Stimulated activated CD4-positive, alpha-beta T cell treated with anti-CD3 and anti-CD28 coated beads, TNF-alpha, amount 100 ng/mL, for 48 hours (primary cell): Measurements from ENCODE around the gene NFXL1.

ENCODE experiments used
- DNase-seq, 3 donors: peaks; one replicate each; pipeline ENCODE4 v3.0.0-alpha.2; 2020; ENCODE audit warnings: low read depth in 3 of 3

The NFXL1 gene

GRCh38 chr4:47891928-47892327 lies 22.5 kb downstream of the NFXL1 start:
- DNase-seq, result no peak

GRCh38 chr4:47882228-47882627 lies 32.2 kb downstream of the NFXL1 start:
- DNase-seq, result no peak

GRCh38 chr4:47879458-47879857 lies 34.9 kb downstream of the NFXL1 start:
- DNase-seq, result no peak

GRCh38 chr4:47876784-47877546 lies 37.4 kb downstream of the NFXL1 start:
- no peak for DNase-seq

- DNase-seq, result no peak
These were observed 38.1 kb downstream of the NFXL1 start for GRCh38 chr4:47876310-47876709.

GRCh38 chr4:47873877-47874541 lies 40.4 kb downstream of the NFXL1 start:
- DNase-seq, result no peak

- DNase-seq, result no peak
These were observed 50.9 kb downstream of the NFXL1 start for GRCh38 chr4:47863486-47863885.

GRCh38 chr4:47862297-47862696 lies 52.1 kb downstream of the NFXL1 start:
- DNase-seq, result no peak

GRCh38 chr4:47860305-47860704 lies 54.1 kb downstream of the NFXL1 start:
- DNase-seq, result no peak

- no peak for DNase-seq
These were observed 56.4 kb downstream of the NFXL1 start for GRCh38 chr4:47858006-47858405.

- DNase-seq, result no peak
These were observed 57.7 kb downstream of the NFXL1 start for GRCh38 chr4:47856713-47857112.

- no peak for DNase-seq
These were observed 59.0 kb downstream of the NFXL1 start for GRCh38 chr4:47855350-47855749.

- no peak for DNase-seq
These were observed 62.2 kb downstream of the NFXL1 start for GRCh38 chr4:47852136-47852535.

- no peak for DNase-seq
These were observed 64.9 kb downstream of the NFXL1 start for GRCh38 chr4:47849466-47849865.

- DNase-seq, result no peak
These were observed 66.3 kb downstream of the NFXL1 start for GRCh38 chr4:47848041-47848440.

GRCh38 chr4:47842985-47843384 lies 71.4 kb downstream of the NFXL1 start:
- no peak for DNase-seq

- DNase-seq, result no peak
These were observed 74.1 kb downstream of the NFXL1 start for GRCh38 chr4:47840291-47840690.

GRCh38 chr4:47839259-47839658 lies 75.1 kb downstream of the NFXL1 start:
- peak; percentile 43 to 63 (median 49) for DNase-seq

GRCh38 chr4:47838445-47838844 lies 75.9 kb downstream of the NFXL1 start:
- DNase-seq, result no peak

GRCh38 chr4:47837908-47838294 lies 76.5 kb downstream of the NFXL1 start, which contains the start of gene CORIN:
Gene CORIN (minus strand): TSS chr4:47838067. CDS start chr4:47837949, 118 bp downstream.
- no peak for DNase-seq

- DNase-seq, result peak in 1 of 3 donors; percentile 26
These were observed 77.1 kb downstream of the NFXL1 start for GRCh38 chr4:47837094-47837907.

- DNase-seq, result peak; percentile 32 to 38 (median 34)
These were observed 77.7 kb downstream of the NFXL1 start for GRCh38 chr4:47836641-47837093.
